Measurements from ENCODE around the gene ZNF554.

Gene ZNF554

GRCh38 chr19:2793126-2793525, 26.5 kb upstream of the ZNF554 start:
- TF ChIP-seq, protein P1, sequence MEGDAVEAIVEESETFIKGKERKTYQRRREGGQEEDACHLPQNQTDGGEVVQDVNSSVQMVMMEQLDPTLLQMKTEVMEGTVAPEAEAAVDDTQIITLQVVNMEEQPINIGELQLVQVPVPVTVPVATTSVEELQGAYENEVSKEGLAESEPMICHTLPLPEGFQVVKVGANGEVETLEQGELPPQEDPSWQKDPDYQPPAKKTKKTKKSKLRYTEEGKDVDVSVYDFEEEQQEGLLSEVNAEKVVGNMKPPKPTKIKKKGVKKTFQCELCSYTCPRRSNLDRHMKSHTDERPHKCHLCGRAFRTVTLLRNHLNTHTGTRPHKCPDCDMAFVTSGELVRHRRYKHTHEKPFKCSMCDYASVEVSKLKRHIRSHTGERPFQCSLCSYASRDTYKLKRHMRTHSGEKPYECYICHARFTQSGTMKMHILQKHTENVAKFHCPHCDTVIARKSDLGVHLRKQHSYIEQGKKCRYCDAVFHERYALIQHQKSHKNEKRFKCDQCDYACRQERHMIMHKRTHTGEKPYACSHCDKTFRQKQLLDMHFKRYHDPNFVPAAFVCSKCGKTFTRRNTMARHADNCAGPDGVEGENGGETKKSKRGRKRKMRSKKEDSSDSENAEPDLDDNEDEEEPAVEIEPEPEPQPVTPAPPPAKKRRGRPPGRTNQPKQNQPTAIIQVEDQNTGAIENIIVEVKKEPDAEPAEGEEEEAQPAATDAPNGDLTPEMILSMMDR (conservative IDR thresholded peaks at IDR 0.05): no peak
- no peak overlapping the region for H3K27ac ChIP-seq

GRCh38 chr19:2793577-2793976, 26.1 kb upstream of the ZNF554 start:
- H3K27ac ChIP-seq: peak overlapping the region; percentile 90
- TF ChIP-seq, protein P1 (conservative IDR thresholded peaks at IDR 0.05): no peak

DNA sequence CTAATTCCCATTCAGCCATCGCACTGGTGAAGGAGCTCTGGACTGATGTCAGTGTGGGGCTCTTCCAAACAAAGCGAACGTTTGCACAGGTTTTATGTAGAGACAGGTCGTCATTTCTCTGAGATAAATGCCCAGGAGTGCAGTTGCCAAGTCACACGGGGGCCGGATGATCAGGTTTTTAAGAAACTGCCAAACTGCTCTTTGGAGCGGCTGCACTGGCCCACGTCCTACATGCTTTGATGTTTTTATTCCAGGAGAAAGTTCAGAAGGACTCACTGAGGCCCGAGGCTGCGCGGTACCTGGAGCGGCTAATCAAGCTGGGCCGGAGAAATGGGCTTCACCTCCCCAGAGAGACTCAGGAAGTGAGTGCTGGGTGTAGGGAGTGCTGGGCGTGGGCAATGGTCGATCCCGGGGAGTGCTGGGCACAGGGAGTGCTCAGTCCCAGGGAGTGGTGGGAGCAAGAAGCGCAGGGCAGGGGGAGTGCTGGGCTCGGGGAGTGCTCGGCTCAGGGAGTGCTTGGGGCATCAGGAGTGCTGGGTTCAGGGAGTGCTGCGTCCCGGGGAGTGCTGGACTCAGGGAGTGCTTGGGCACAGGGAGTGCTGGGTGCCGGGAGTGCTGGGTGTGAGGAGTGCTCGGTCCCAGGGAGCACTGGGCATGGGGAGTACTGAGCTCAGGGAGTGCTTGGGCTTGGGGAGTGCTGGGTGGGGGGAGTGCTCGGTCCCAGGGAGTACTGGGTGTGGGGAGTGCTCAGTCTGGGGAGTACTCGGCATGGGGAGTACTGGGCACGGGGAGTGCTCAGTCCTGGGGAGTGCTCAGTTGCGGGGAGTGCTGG, 23.6 kb upstream of the ZNF554 start:
- TF ChIP-seq, protein P1 (conservative IDR thresholded peaks at IDR 0.05): no peak
- peak overlapping the region; percentile 90 for H3K27ac ChIP-seq

DNA sequence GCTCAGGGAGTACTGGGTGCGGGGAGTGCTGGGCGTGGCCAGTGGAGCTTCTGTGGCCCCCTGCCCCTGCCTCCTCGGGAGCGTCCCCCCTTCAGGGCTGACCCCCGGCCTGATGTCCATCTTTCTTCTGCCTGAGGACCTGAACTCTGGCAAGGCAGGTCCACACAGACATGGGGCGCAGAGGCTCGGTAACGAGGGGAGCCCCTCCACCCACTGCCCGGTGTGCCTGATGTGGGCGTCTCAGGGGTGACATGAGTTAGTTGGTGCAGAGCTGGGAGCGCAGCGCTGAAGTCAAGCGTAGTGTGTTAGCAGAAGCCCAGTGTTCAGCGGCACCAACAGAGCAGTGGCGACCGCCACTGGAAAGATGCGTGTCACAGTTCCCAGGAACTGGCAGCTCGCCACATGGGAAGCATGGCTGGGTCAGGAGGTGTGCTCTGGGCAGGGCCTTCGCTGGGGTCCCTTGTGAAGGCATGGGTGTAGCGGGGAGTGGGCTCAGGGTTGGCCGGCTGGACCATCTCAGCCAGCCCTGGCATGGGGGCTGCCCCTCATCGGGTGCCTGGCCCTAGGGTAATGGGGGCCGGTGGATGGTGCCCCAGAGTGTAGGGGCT, 22.9 kb upstream of the ZNF554 start:
- peak overlapping the region; percentile 90 for H3K27ac ChIP-seq
- TF ChIP-seq, protein P1 (conservative IDR thresholded peaks at IDR 0.05): no peak

DNA sequence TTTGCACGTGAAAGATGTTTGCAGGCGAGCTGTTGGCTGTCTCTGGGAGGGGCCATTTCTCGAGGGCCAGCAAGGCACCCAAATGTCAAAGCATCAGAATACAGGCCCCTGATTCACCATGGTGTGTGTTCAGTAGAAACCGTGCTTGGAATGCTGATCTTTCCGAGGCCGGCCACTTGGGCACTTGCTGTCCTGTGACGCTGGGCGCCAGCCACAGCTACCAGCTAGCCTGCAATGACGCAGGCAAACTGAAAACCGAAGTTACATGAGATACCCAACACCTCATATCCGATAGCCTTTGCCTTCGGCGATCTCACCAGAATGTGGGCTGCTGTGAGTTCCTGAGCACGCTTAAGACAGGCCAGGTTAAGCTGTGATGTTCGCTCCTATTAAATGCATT, 22.4 kb upstream of the ZNF554 start:
- H3K27ac ChIP-seq: peak overlapping the region; percentile 90
- TF ChIP-seq, protein P1 (conservative IDR thresholded peaks at IDR 0.05): no peak

DNA sequence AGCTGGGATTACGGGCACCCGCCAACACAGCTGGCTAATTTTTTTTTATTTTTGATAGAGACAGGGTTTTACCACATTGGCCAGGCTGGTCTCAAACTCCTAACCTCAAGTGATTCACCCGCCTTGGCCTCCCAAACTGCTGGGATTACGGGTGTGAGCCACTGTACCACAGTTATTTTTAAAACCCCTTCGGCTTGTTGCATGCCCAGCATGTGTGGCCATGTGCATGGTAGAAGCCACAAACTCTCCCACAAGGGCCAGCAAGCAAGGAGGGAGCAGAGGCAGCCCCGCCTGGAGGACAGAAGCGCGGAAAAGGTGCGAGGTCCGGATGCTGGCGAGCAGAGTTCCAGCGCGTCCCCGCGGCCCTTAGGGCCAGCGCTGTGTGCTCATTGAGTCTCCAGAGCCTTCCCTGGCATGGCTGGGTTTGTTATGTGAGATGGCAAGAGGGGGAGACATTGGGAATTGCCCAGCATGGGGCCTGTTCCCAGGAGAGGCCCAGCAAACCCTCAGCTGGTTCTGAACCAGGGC, 21.4 kb upstream of the ZNF554 start:
- TF ChIP-seq, protein P1 (conservative IDR thresholded peaks at IDR 0.05): no peak
- H3K27ac ChIP-seq: peak overlapping the region; percentile 15; the same call in 1 of the 2 replicates

DNA sequence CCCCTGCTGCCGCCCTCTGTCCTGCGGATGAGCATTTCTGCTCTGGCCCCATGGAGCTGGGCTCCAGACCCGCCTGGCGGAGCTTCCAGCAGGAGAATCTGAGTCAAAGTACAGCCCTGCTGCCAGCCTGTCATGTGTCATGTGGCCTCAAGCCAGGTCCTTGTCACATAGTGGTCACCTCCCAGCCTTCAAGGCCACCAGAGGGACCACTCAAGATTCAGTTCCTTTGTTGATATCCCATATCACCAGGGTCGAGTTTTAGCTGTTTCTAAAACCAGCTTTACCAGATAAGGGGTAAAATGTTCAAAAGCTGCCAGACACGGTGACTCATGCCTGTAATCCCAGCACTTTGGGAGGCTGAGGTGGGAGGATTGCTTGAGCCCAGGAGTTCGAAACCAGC, 20.9 kb upstream of the ZNF554 start:
- H3K27ac ChIP-seq: peak overlapping the region; percentile 15; the same call in 1 of the 2 replicates
- TF ChIP-seq, protein P1 (conservative IDR thresholded peaks at IDR 0.05): no peak

All from VCaP (cell line).